Dendritic cell treated with granulocyte-macrophage colony-stimulating factor and Interleukin-4, amounts not matched to agents 40 ng/mL and 50 ng/mL, for 4 days (primary cell): ENCODE measurements around the gene CNTNAP5.

ENCODE experiments used
- H3K27ac Mint-ChIP-seq: one replicate; pipeline ENCODE4 v1.8.0; 2022; ENCODE audit warnings: mild to moderate bottlenecking, mixed read lengths
- H3K27me3 Mint-ChIP-seq: one replicate; pipeline ENCODE4 v1.8.0; 2022; ENCODE audit warnings: mild to moderate bottlenecking, mixed read lengths
- H3K36me3 Mint-ChIP-seq: one replicate; pipeline ENCODE4 v1.8.0; 2022; ENCODE audit warnings: low read depth, mixed read lengths
- H3K4me1 Mint-ChIP-seq: one replicate; pipeline ENCODE4 v1.8.0; 2022; ENCODE audit warnings: low read depth, mixed read lengths
- H3K4me3 Mint-ChIP-seq: one replicate; pipeline ENCODE4 v1.8.0; 2022; ENCODE audit warnings: mild to moderate bottlenecking, moderate library complexity, mixed read lengths
- H3K9me3 Mint-ChIP-seq: one replicate; pipeline ENCODE4 v1.8.0; 2022; ENCODE audit warnings: mixed read lengths
- intact Hi-C: fragments of 100-400 bp; cut with micrococcal nuclease; formaldehyde crosslinking; loops from one replicate; pipeline ENCODE4 v1.15.0; 2022

The CNTNAP5 gene

DNA sequence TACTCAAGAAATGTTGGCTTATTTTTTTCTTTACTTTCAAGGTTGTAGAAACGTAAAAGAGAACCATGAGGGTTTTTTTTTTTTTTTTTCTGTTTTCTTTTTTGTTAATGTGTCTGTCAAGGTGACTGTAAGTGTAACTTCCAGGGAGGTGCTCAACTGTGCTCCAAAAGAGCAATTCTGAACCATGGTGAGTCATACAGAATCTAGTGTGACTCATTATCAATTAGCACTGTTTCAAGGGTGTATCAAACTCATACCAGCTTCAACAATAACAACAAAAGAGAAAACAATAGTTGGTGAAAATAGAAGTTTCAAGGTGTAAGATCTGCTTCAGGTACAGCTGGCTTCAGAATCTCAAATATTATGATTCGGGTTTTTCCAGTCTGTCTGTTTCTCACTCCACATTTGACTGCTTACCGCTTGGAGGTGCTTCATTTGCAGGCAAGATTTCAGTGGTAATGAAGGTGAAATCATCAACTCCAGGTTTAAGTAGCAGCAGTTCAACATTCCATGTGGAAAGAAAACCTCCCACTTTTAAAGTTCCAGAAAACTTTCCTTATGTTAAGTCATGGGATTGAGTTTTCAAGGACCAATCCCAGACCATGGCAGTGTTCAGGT lies 850.6 kb downstream of the CNTNAP5 start:
- Mint-ChIP-seq H3K27ac (no peak overlapping the region), H3K4me1 (no peaks in the 10 kb centered on the region), H3K9me3 (no peaks in the 10 kb centered on the region), H3K4me3 (no peak overlapping the region), H3K27me3 (no peaks in the 10 kb centered on the region), H3K36me3 (no peaks in the 10 kb centered on the region)
- intact Hi-C loops = no loop called here

DNA sequence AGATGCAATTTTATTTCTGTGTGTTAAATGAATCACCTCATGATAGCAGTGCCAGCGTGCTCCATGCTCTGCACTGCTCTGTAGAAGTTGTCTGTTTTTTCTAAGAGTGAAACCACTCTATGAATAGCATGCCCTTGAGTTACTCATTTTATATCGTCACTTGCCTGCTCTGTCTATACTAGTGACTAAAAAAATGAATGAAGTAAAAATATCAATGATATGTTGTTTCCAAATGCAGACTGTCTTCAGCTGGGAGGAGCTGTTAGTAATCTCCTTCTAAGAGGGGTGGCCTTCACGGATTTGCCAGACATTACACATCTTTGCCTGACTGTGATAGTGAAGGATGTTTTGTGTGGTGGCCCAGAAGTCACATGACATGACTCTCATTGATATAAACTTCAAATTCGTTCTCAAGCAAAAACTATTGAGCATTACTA lies 852.1 kb downstream of the CNTNAP5 start:
- intact Hi-C loops = no loop called here
- no peaks in the 10 kb centered on the region for H3K36me3 Mint-ChIP-seq
- no peaks in the 10 kb centered on the region for H3K4me1 Mint-ChIP-seq
- H3K27me3 Mint-ChIP-seq = no peaks in the 10 kb centered on the region
- no peaks in the 10 kb centered on the region for H3K9me3 Mint-ChIP-seq
- H3K27ac Mint-ChIP-seq = no peak overlapping the region
- H3K4me3 Mint-ChIP-seq = no peak overlapping the region

DNA sequence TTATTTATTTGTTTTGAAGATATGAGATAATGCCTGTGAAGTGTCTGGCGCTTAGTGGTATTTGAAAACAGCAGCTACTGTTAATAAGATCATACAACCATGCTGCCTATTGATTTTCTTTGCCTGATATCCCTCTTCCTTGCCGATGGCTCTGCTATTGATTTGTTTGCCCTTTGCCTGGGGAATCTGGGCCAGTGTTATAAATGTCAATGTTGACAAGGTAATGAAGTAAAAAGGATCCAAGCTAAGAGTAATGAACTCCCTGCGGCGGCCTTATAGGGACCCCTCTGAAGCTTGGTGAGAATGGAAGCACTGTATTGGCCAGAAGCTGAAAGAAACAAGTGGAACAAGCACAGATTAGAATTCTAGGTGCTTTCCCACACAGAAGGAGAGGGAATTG lies 854.6 kb downstream of the CNTNAP5 start:
- Mint-ChIP-seq H3K27ac (no peak overlapping the region), H3K4me1 (no peaks in the 10 kb centered on the region), H3K4me3 (no peak overlapping the region), H3K9me3 (no peaks in the 10 kb centered on the region), H3K36me3 (no peaks in the 10 kb centered on the region), H3K27me3 (no peaks in the 10 kb centered on the region)
- intact Hi-C loops = no loop called here

DNA sequence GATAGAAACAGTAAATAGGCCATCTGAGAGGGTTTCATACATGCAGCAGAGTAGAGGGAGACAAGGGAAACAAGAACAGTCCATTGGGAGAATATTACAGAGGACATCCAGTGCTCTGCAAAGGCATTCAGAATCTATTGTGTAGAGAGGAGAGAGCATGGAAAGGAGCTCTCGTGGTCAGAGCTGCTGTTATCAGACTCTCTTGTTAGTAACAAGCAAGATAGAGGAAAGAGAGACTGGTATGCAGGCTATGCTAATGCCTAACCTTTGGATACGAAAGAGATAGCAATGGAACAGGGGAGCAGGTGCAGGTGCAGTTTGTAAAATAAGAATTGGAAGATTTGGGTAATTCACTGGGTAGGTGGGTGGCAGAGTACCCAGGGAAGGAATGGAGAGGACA lies 855.9 kb downstream of the CNTNAP5 start:
- Mint-ChIP-seq H3K9me3 (no peaks in the 10 kb centered on the region), H3K27ac (no peak overlapping the region), H3K4me1 (no peaks in the 10 kb centered on the region), H3K4me3 (no peak overlapping the region), H3K27me3 (no peaks in the 10 kb centered on the region), H3K36me3 (no peaks in the 10 kb centered on the region)
- intact Hi-C loops = no loop called here

DNA sequence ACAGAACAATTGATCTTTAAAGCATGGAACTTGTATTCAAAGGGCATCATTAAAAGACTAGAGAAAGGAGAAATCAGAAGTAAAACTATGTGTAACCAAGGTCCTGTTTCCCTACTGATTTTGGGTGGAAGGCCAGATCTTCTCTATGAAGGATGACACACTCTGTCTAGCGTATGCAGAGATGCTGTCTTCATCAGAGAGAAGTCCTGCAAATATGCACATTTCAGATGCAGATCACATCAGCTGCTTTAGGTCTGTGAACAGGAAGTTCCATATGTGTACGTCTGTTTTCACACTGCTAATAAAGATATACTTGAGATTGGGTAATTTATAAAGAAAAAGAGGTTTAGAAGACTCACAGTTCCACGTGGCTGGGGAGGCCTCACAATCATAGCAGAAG lies 857.3 kb downstream of the CNTNAP5 start:
- no peaks in the 10 kb centered on the region for H3K36me3 Mint-ChIP-seq
- intact Hi-C loops = no loop called here
- no peaks in the 10 kb centered on the region for H3K4me1 Mint-ChIP-seq
- no peak overlapping the region for H3K27ac Mint-ChIP-seq
- H3K27me3 Mint-ChIP-seq = no peaks in the 10 kb centered on the region
- H3K9me3 Mint-ChIP-seq = no peaks in the 10 kb centered on the region
- no peak overlapping the region for H3K4me3 Mint-ChIP-seq

DNA sequence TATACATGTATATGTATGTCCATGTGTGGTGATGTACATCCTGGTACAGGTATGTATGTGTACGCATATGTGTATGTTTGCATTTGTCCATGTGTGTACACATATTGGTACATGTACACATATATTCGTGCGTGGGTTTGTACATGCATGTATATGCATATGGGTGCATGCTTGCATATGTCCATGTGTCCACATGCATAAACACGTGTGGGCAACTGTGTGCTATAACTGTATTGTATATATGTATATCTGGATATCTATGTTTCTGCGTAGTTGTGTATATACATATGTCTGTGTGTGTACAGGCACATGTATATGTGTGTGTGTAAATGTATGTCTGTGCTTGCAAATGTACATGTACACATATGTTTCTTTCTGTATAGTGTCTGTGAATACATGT lies 858.5 kb downstream of the CNTNAP5 start:
- no peaks in the 10 kb centered on the region for H3K4me1 Mint-ChIP-seq
- H3K9me3 Mint-ChIP-seq = no peaks in the 10 kb centered on the region
- no peak overlapping the region for H3K4me3 Mint-ChIP-seq
- intact Hi-C loops = no loop called here
- H3K27ac Mint-ChIP-seq = no peak overlapping the region
- no peaks in the 10 kb centered on the region for H3K27me3 Mint-ChIP-seq
- H3K36me3 Mint-ChIP-seq = no peaks in the 10 kb centered on the region

DNA sequence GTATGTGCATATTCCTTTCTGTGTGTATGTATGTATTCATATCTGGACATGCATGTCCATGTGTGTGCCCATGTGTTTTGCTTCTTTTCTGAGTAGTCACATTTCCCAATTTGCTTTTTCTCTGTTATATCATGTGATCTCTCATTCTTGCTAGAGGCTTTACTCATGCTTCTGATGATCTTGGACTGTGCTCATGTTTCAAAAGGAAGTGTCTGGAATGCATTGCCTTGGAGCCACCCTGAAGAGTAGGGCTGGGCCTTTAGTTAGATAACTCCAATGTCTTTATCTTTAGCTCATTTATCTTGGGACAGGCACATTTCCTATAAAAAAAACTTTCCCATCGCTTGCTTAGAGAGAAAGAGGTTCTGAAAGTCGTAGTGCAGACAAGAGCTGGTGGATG lies 859.2 kb downstream of the CNTNAP5 start:
- Mint-ChIP-seq H3K4me1 (no peaks in the 10 kb centered on the region), H3K27ac (no peak overlapping the region), H3K27me3 (no peaks in the 10 kb centered on the region), H3K9me3 (no peaks in the 10 kb centered on the region), H3K4me3 (no peak overlapping the region), H3K36me3 (no peaks in the 10 kb centered on the region)
- intact Hi-C loops = no loop called here

DNA sequence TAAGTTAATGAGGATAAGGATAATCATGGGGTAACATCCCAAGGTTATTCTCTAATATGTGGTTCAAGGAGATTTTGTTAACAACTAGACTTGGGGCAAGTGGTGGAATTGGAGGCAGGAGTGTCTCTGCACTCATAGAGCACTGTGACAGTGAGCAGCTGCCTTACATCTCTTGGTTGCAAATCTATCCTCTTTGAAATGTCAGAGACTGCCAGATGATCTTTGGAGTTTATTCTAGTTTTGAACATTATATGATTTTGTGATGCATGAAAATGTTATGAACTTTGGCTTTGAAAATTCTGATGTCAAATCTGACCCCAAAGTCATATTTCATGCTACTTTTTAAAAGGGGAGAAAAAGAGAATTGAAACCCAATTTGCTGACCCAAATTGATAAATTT lies 861.1 kb downstream of the CNTNAP5 start:
- H3K4me1 Mint-ChIP-seq = no peaks in the 10 kb centered on the region
- H3K9me3 Mint-ChIP-seq = no peaks in the 10 kb centered on the region
- intact Hi-C loops = no loop called here

DNA sequence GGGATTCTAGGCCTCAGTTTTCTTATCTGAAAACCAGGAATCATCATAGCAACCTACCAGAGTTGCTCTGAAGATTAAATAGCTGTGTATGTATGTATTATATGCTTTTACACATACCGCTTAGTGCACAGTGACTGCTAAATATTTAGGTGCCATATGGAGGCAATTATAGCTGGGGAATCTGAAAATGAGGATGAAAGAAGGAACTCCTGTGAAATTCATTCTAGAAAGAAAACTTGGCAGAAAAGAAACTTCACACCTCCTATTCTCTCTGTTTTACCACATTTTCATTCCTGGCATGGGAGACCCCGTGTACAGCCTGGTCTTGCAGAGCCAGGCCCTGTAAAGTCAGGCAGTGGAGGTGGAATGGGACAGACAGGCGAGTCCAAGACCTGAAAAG lies 862.4 kb downstream of the CNTNAP5 start:
- Mint-ChIP-seq H3K36me3 (no peaks in the 10 kb centered on the region), H3K4me1 (no peaks in the 10 kb centered on the region), H3K9me3 (no peaks in the 10 kb centered on the region), H3K27me3 (no peaks in the 10 kb centered on the region), H3K27ac (no peak overlapping the region), H3K4me3 (no peak overlapping the region)
- intact Hi-C loops = no loop called here

More for the DNA sequence above, 861.1 kb downstream of the CNTNAP5 start:
- Mint-ChIP-seq H3K27me3 (no peaks in the 10 kb centered on the region), H3K27ac (no peak overlapping the region), H3K4me3 (no peak overlapping the region), H3K36me3 (no peaks in the 10 kb centered on the region)

DNA sequence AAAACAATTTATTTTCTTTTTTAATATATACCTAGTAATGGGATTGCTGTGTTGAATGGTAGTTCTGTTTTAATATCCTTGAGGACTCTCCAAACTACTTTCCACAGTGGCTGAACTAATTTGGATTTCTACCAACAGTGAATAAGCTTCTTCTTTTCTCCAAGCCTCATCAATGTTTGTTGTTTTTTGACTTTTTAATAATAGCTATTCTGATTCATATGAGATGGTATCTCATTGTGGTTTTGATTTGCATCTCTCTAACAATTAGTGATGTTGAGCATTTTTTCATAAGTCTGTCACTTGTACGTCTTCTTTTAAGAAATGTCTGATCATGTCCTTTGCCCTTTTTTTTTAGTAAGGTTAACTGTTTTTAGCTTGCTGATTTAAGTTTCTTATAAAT lies 863.3 kb downstream of the CNTNAP5 start:
- H3K27ac Mint-ChIP-seq = no peak overlapping the region
- no peak overlapping the region for H3K4me3 Mint-ChIP-seq
- no peaks in the 10 kb centered on the region for H3K9me3 Mint-ChIP-seq
- H3K27me3 Mint-ChIP-seq = no peaks in the 10 kb centered on the region
- H3K36me3 Mint-ChIP-seq = no peaks in the 10 kb centered on the region
- intact Hi-C loops = no loop called here
- no peaks in the 10 kb centered on the region for H3K4me1 Mint-ChIP-seq

DNA sequence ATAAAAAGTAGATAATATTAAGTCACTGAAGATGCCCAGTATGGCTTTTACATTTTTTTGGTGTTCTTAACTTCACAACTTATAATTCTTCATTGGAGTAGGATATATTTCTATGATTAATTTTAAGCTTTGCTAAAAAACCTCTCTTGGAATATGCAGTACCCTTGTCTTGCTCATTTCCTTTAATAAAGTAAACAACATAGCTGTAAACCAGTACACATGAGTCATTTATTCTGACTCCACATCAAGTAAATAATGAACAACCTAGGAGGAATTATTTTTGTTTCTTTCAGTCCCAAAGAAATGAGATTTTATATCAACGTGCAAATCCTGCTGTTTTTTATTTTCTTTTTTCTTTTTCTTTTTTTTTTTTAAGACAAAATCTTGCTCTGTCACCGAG lies 869.1 kb downstream of the CNTNAP5 start:
- Mint-ChIP-seq H3K27ac (no peak overlapping the region), H3K4me3 (no peak overlapping the region), H3K36me3 (no peaks in the 10 kb centered on the region), H3K9me3 (no peaks in the 10 kb centered on the region), H3K27me3 (no peaks in the 10 kb centered on the region), H3K4me1 (no peaks in the 10 kb centered on the region)
- intact Hi-C loops = no loop called here

DNA sequence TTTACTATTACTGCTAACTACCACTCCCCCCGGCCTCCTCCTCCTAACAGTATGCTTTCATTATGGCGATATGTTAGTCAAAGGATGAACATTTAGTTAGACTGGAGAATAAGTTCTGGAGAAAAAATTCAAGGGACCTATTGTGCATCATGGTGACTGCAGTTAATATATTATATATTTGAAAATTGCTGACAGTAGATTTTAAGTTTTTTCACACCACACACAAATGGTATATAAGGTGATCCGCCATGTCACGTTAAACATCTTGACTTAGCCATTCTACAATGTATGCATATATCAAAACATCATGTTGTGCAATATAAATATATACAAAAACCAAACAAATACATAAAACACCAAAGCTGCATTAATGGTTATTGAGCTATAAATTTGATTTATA lies 873.7 kb downstream of the CNTNAP5 start:
- H3K36me3 Mint-ChIP-seq = no peaks in the 10 kb centered on the region
- H3K9me3 Mint-ChIP-seq = peaks cover 10% of the 10 kb centered on the region
- H3K27me3 Mint-ChIP-seq = no peaks in the 10 kb centered on the region
- H3K27ac Mint-ChIP-seq = no peak overlapping the region
- intact Hi-C loops = no loop called here
- no peak overlapping the region for H3K4me3 Mint-ChIP-seq
- H3K4me1 Mint-ChIP-seq = no peaks in the 10 kb centered on the region

DNA sequence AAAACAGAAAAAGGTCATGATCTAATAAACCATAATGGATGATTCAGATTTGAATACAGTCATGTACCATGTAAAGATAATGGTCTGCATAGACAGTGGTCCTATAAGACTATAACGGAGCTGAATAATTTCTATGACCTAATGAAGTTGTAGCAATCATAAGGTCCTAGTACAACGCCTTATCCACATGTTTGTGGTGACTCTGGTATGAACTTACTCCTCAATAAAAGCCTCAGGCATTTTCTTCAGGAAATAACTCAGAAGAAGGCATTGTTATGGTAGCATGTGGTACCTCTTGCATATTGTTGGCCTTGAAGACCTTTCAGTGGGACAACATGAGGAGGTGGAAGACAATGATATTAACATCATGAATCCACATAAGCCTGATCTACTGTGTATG lies 883.3 kb downstream of the CNTNAP5 start:
- H3K36me3 Mint-ChIP-seq = no peaks in the 10 kb centered on the region
- intact Hi-C loops = no loop called here
- H3K4me3 Mint-ChIP-seq = no peak overlapping the region
- no peaks in the 10 kb centered on the region for H3K27me3 Mint-ChIP-seq
- H3K9me3 Mint-ChIP-seq = no peaks in the 10 kb centered on the region
- H3K4me1 Mint-ChIP-seq = no peaks in the 10 kb centered on the region
- no peak overlapping the region for H3K27ac Mint-ChIP-seq

DNA sequence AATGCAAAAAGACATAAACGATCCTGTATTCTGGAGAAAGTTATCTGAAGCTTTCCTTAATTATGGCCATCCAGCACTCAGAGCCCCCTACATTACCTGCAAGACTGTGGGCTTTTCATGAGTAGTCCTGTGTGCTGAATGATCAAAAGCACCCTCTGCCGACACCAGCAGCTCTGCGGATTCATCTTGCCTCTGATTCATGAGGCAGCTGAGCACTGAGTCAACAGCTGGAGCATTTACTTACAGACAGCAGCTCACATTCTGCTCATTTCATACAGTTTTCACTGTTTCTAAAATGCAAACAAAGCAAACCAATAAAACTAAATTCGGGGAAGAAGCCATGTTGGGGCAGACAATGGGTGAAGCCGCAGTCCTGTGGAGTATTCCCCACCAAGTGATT lies 886.5 kb downstream of the CNTNAP5 start:
- Mint-ChIP-seq H3K36me3 (no peaks in the 10 kb centered on the region), H3K27ac (no peak overlapping the region), H3K9me3 (no peaks in the 10 kb centered on the region), H3K4me1 (no peaks in the 10 kb centered on the region), H3K27me3 (no peaks in the 10 kb centered on the region), H3K4me3 (no peak overlapping the region)
- intact Hi-C loops = no loop called here

DNA sequence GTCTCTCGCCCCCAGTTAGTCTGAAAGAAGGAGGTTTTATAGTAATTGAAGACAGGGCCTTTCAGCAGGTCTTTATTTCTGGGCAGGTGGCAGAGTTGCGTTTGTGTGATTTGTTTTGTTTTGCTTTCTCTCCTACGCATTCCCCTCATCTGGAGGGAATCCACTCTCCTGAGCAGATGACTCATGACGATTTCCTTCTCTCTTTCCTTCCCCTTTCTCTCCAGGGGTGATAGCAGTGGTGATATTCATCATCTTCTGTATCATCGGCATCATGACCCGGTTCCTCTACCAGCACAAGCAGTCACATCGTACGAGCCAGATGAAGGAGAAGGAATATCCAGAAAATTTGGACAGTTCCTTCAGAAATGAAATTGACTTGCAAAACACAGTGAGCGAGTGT lies 888.8 kb downstream of the CNTNAP5 start:
- Mint-ChIP-seq H3K4me3 (no peak overlapping the region), H3K27ac (no peak overlapping the region), H3K27me3 (no peaks in the 10 kb centered on the region), H3K9me3 (peaks cover 10% of the 10 kb centered on the region), H3K4me1 (no peaks in the 10 kb centered on the region), H3K36me3 (no peaks in the 10 kb centered on the region)
- intact Hi-C loops = no loop called here
